Activated naive CD4-positive, alpha-beta T cell treated with anti-CD3 and anti-CD28 coated beads, Interleukin-2, amount 10 ng/mL, durations not matched to agents 7 days and 5 days (primary cell): ENCODE data around the gene MPZL3.

Source experiments
- CTCF ChIA-PET: fragments of 350-600 bp; sonication (Branson Sonifier 250); formaldehyde crosslinking; loops from one replicate; lab custom pipeline; 2021; ENCODE audit warnings: antibody characterized with exemption; lab: Charles Lee
- DNase-seq: peaks from one replicate; pipeline ENCODE4 v3.0.0-alpha.2; 2020
- H3K27ac Mint-ChIP-seq: one replicate; pipeline ENCODE4 v1.8.0; 2021; ENCODE audit warnings: mild to moderate bottlenecking, moderate library complexity, mixed read lengths
- H3K27me3 Mint-ChIP-seq: one replicate; pipeline ENCODE4 v1.8.0; 2021; ENCODE audit warnings: mild to moderate bottlenecking, mixed read lengths
- H3K36me3 Mint-ChIP-seq: one replicate; pipeline ENCODE4 v1.8.0; 2021; ENCODE audit warnings: mixed read lengths
- H3K4me1 Mint-ChIP-seq: one replicate; pipeline ENCODE4 v1.8.0; 2021; ENCODE audit warnings: mixed read lengths
- H3K4me3 Mint-ChIP-seq: one replicate; pipeline ENCODE4 v1.8.0; 2021; ENCODE audit warnings: mild to moderate bottlenecking, moderate library complexity, mixed read lengths
- H3K9me3 Mint-ChIP-seq: one replicate; pipeline ENCODE4 v1.8.0; 2021; ENCODE audit warnings: mixed read lengths

The MPZL3 gene

DNA sequence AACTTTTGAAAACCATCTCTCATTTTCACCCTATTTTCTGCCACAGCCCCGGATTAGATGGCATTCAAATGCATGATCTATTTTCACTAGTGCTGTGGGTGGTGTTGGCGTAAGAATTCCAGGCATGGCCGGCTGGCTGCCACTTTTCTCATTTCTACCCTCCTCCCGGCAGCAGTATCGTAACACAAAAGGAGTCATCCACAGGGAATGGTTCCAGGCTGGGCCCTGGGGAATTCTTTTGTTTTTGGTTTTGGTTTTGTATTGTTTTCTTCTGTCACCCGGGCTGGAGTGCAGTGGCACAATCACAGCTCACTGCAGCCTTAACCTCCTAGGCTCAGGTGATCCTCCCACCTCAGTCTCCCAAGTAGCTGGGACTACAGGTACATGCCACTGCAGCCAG is 41.2 kb downstream of the MPZL3 start:
- DNase-seq: no peak
- Mint-ChIP-seq H3K4me1 (peaks cover 80% of the 10 kb centered on the region), H3K4me3 (no peak overlapping the region), H3K9me3 (no peaks in the 10 kb centered on the region), H3K27me3 (no peaks in the 10 kb centered on the region), H3K36me3 (peaks cover 71% of the 10 kb centered on the region), H3K27ac (no peak overlapping the region)
- CTCF ChIA-PET: interaction anchor here (0.8 to 4.6 kb wide), 3 partner anchors 9 to 85 kb away, joined by 3 to 22 read pairs (median 4); no protein-coding TSS in a partner anchor

DNA sequence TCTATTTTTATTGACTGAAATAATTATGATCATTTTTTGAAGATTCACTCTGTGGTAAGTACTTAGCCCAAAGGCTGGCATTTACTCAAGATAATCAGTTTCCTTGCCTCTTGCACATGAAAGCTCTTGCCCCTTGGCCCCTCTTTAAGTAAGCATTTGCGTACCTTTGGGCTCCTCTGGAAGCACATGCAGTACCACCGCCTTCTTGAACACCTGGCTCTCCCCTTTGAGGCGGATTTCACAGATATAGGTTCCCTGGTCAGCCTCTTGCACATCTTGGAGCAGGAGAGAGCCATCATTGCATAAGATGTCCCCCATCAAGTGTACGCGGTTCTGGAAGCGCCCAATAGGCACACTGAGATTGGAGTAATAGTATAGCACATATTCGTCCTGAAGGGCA is 41.8 kb downstream of the MPZL3 start:
- Mint-ChIP-seq H3K4me1 (peaks cover 80% of the 10 kb centered on the region), H3K27me3 (no peaks in the 10 kb centered on the region), H3K4me3 (no peak overlapping the region), H3K36me3 (peaks cover 78% of the 10 kb centered on the region), H3K9me3 (no peaks in the 10 kb centered on the region), H3K27ac (no peak overlapping the region)
- CTCF ChIA-PET: interaction anchor here (1.5 kb wide), 1 partner anchor 135 kb away, joined by 3 read pairs; no protein-coding TSS in a partner anchor
- no peak for DNase-seq

DNA sequence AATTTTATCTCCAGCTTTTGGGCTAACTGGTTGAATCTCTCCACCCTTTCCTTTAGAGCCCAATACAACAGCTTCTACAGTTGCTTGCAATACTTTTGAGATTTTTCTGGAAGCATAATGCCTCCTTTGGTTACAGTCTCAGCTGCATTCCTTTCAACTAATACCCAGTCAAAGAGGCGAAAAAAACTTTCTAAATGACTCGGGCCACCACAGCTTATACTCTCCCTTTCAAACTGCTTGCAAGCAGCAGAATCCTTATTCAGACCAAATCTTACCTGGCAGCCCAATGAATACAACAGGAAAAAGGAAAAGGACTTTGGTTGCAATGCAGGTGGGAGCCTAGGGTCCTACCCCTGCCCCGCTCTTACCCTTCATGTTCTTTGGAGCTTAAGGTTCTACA is 43.1 kb downstream of the MPZL3 start:
- CTCF ChIA-PET: no interaction called here
- H3K36me3 Mint-ChIP-seq: peaks cover 78% of the 10 kb centered on the region

GRCh38 chr11:118207079-118207478 is 45.1 kb downstream of the MPZL3 start:
- no peak for DNase-seq
- H3K27me3 Mint-ChIP-seq: no peaks in the 10 kb centered on the region
- H3K4me1 Mint-ChIP-seq: peaks cover 49% of the 10 kb centered on the region
- no peak overlapping the region for H3K4me3 Mint-ChIP-seq
- peak overlapping the region; percentile 87 for H3K27ac Mint-ChIP-seq
- H3K36me3 Mint-ChIP-seq: peaks cover 63% of the 10 kb centered on the region
- CTCF ChIA-PET: interaction anchor here (0.6 kb wide), 1 partner anchor 17 kb away, joined by 3 read pairs; no protein-coding TSS in a partner anchor
- H3K9me3 Mint-ChIP-seq: no peaks in the 10 kb centered on the region

More for the DNA sequence above, 43.1 kb downstream of the MPZL3 start:
- Mint-ChIP-seq H3K9me3 (no peaks in the 10 kb centered on the region), H3K27ac (peak overlapping the region; percentile 24), H3K4me1 (peaks cover 69% of the 10 kb centered on the region), H3K27me3 (no peaks in the 10 kb centered on the region), H3K4me3 (no peak overlapping the region)
- no peak for DNase-seq

DNA sequence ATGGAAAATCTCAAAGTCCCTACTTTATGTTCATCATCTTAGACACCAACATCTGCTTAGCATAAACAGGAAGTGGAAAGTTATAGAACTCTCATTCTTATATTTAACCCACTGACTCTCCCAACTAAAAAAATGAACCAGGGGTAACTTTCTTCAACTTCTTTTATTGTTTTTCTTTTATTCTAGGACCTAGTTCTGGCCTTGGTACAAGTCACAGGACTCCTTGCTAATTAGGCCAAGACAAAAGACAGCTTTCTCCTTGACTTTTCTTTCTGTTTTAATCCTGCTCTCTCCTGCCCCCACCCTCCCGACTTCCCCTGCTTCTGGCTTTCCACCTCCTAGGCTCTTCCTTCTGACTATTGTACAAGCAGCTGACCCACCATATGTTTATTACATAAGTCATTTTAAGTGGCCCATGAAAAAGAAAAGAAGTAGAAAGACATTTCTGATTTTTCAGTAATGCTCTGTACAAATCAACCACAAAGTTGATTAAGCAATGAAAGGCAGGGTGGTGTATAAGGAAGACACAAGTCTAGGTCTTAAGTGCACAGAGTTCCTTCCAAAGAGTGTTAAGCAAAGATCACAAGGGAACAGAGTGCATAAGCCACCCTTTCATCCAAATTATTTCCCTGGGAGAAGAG is 45.7 kb downstream of the MPZL3 start:
- CTCF ChIA-PET: no interaction called here
- Mint-ChIP-seq H3K9me3 (no peaks in the 10 kb centered on the region), H3K36me3 (peaks cover 57% of the 10 kb centered on the region), H3K27ac (peak overlapping the region; percentile 87), H3K4me3 (peak overlapping the region; percentile 32), H3K27me3 (no peaks in the 10 kb centered on the region), H3K4me1 (peaks cover 43% of the 10 kb centered on the region)
- no peak for DNase-seq

DNA sequence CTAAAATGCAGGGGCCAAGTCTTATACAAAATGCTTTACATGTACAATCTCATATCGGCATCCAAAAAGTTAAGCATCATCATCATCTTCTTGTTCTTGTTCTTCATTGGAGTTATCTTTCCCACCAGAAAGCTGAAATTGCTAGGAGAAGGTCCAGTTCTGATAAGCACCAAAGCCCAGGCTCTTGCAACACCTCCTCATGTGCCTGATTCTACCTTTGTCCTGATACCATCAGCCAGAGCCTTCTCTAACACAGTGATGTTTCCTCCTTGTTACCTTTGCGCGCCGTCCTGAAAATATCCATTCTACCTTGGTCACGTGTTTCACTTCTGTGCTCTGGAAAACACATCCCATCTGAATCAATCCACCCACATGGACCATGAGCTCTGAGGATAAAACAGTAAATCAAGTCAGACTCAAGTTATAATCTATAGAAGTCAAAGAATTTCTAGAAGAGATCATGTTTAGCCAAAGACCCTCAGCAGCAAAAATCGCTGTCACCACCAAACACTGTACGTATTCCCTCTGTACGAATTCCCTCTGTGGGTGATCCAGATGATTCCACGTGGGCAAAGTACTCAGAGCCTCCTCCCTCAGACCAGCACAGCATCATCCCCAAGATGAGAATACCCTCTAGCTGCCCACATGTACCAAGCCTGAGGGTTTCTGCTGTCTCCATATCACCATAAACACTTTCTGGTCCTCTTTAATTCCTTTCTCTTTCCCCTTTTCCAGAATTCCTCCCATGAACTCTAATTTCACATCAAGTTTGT is 46.4 kb downstream of the MPZL3 start:
- H3K36me3 Mint-ChIP-seq: peaks cover 50% of the 10 kb centered on the region
- peaks cover 41% of the 10 kb centered on the region for H3K4me1 Mint-ChIP-seq

DNA sequence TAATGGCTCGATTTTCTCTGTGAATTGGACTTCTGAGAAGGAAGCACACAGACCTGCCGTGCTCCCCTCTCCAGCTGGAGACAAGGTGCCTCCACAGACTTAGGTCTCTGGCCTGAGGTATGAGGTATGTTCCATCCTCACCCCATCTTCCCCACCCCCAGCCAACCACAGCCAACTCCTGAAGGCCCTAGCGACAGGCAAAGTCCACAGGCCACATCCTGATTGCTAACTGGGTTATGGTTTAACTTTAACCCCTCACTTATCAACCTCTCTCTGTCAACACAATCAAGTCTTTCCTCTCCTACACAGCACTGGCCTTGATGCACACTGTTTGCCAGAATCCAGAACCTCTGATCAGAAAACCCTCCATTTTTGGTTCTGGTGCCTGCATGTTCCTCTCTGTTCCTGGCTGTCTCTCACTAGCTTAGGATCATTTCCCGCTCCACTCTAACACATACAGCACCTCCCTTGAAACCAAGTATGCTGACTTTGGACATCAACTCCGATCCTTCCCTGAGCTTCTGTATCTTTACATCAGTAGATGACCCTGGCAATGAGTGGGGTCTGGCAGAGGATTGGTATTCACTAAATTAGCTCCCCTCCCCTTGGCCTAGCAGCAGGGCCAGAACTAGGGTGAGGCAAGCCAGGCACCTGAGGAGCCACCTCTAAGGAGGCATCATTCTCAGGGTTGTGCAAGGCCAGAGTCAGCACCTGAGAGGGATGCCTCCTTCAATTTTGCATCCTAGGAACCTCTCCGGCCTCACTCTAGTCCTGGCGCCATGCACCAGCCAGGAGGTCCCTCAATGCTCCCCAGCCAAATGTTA is 49.4 kb downstream of the MPZL3 start:
- H3K4me1 Mint-ChIP-seq: peaks cover 34% of the 10 kb centered on the region
- DNase-seq: peak; percentile 86

More for the DNA sequence above, 46.4 kb downstream of the MPZL3 start:
- peak overlapping the region; percentile 87 for H3K27ac Mint-ChIP-seq
- H3K4me3 Mint-ChIP-seq: peak overlapping the region; percentile 32
- CTCF ChIA-PET: interaction anchor here (0.6 to 1.0 kb wide), 2 partner anchors 19 to 167 kb away, joined by 3 to 5 read pairs; partner anchors contain the start of gene JAML
- no peaks in the 10 kb centered on the region for H3K9me3 Mint-ChIP-seq
- no peaks in the 10 kb centered on the region for H3K27me3 Mint-ChIP-seq
- DNase-seq: no peak

GRCh38 chr11:118201966-118202365 is 50.2 kb downstream of the MPZL3 start:
- CTCF ChIA-PET: interaction anchor here (0.9 to 2.0 kb wide), 15 partner anchors 11 to 151 kb away, joined by 3 to 30 read pairs (median 5); partner anchors contain the start of gene JAML
- no peak overlapping the region for H3K27ac Mint-ChIP-seq
- H3K4me1 Mint-ChIP-seq: peaks cover 29% of the 10 kb centered on the region
- no peaks in the 10 kb centered on the region for H3K27me3 Mint-ChIP-seq
- no peaks in the 10 kb centered on the region for H3K9me3 Mint-ChIP-seq
- DNase-seq: no peak
- H3K36me3 Mint-ChIP-seq: peaks cover 32% of the 10 kb centered on the region
- no peak overlapping the region for H3K4me3 Mint-ChIP-seq

More for the DNA sequence above, 49.4 kb downstream of the MPZL3 start:
- Mint-ChIP-seq H3K9me3 (no peaks in the 10 kb centered on the region), H3K4me3 (no peak overlapping the region), H3K27ac (no peak overlapping the region), H3K36me3 (peaks cover 35% of the 10 kb centered on the region), H3K27me3 (no peaks in the 10 kb centered on the region)
- CTCF ChIA-PET: interaction anchor here (0.9 to 2.0 kb wide), 15 partner anchors 10 to 150 kb away, joined by 3 to 30 read pairs (median 5); partner anchors contain the start of gene JAML

GRCh38 chr11:118200901-118201680 is 51.1 kb downstream of the MPZL3 start:
- DNase-seq: peak; percentile 46
- Mint-ChIP-seq H3K27ac (no peak overlapping the region), H3K27me3 (no peaks in the 10 kb centered on the region), H3K9me3 (no peaks in the 10 kb centered on the region), H3K4me1 (peaks cover 20% of the 10 kb centered on the region), H3K36me3 (peaks cover 28% of the 10 kb centered on the region), H3K4me3 (no peak overlapping the region)
- CTCF ChIA-PET: interaction anchor here (1.0 to 3.3 kb wide), 7 partner anchors 12 to 87 kb away, joined by 4 to 35 read pairs (median 22); partner anchors contain the start of gene JAML

GRCh38 chr11:118200497-118200896 is 51.7 kb downstream of the MPZL3 start:
- CTCF ChIA-PET: interaction anchor here (2.8 to 3.4 kb wide), 6 partner anchors 15 to 91 kb away, joined by 20 to 35 read pairs (median 22); no protein-coding TSS in a partner anchor
- H3K9me3 Mint-ChIP-seq: no peaks in the 10 kb centered on the region
- H3K4me3 Mint-ChIP-seq: no peak overlapping the region
- peaks cover 22% of the 10 kb centered on the region for H3K36me3 Mint-ChIP-seq
- peaks cover 14% of the 10 kb centered on the region for H3K4me1 Mint-ChIP-seq
- H3K27ac Mint-ChIP-seq: no peak overlapping the region
- no peaks in the 10 kb centered on the region for H3K27me3 Mint-ChIP-seq
- DNase-seq: no peak

- no peaks in the 10 kb centered on the region for H3K27me3 Mint-ChIP-seq
- H3K4me1 Mint-ChIP-seq: peaks cover 11% of the 10 kb centered on the region
- no peak overlapping the region for H3K4me3 Mint-ChIP-seq
- no peak overlapping the region for H3K27ac Mint-ChIP-seq
- no peaks in the 10 kb centered on the region for H3K9me3 Mint-ChIP-seq
- DNase-seq: no peak
- peaks cover 27% of the 10 kb centered on the region for H3K36me3 Mint-ChIP-seq
- CTCF ChIA-PET: interaction anchor here (0.6 to 3.4 kb wide), 47 partner anchors 13 to 288 kb away, joined by 3 to 35 read pairs (median 5); partner anchors contain the start of genes CD3D, CD3E, CD3G and JAML
These were observed 53.0 kb downstream of the MPZL3 start for GRCh38 chr11:118199135-118199534.

- Mint-ChIP-seq H3K9me3 (no peaks in the 10 kb centered on the region), H3K27me3 (no peaks in the 10 kb centered on the region), H3K36me3 (peaks cover 34% of the 10 kb centered on the region), H3K4me1 (peaks cover 11% of the 10 kb centered on the region), H3K27ac (peak overlapping the region; percentile 63), H3K4me3 (no peak overlapping the region)
- CTCF ChIA-PET: interaction anchor here (0.6 to 3.4 kb wide), 53 partner anchors 10 to 288 kb away, joined by 3 to 35 read pairs (median 5); partner anchors contain the start of genes CD3D, CD3E, CD3G and JAML
- peak; percentile 89 for DNase-seq
These were observed 53.8 kb downstream of the MPZL3 start for GRCh38 chr11:118198370-118198769.
